NT2/D1 (cell line): ENCODE data around the gene METTL9.

ENCODE experiments used
- SUZ12 ChIP-seq: IDR thresholded peaks from 2 replicates; pipeline ENCODE4 v1.6.1; 2011; ENCODE audit not compliant: insufficient read length, insufficient read depth; ENCODE audit errors: extremely low read depth
- YY1 ChIP-seq: IDR thresholded peaks from 2 replicates; pipeline ENCODE4 v1.6.1; 2011; ENCODE audit not compliant: insufficient read length, insufficient read depth

- TF ChIP-seq YY1 (no peak), SUZ12 (no peak)
Observed at GRCh38 chr16:21584817-21585216, 14.6 kb upstream of the METTL9 start.
